ENCODE results near the gene NUFIP1. TPM values are rescaled to one million over a fixed set of nuclear protein-coding genes. Genes with fewer than 3 reads are reported as not detected.

The NUFIP1 gene
- total and polyA plus RNA-seq, 2 donors (not counting 3 experiments of a cell fraction or from before 2014, with no cell fraction given) = 1.4 to 6.9 TPM

GRCh38 chr13:44930280-44930679, 59.0 kb downstream of the NUFIP1 start:
- ChIA-PET CTCF (interaction anchor here (1.8 kb wide), 1 partner anchor 8 kb away, joined by 4 read pairs; no protein-coding TSS in a partner anchor), POLR2A (no interaction called here)
- dilution Hi-C loops (cut with MboI; ENCODE audit: extremely low pct_ligation_motif_present, low sequenced_read_pairs) (no loop called here), intact Hi-C loops (cut with micrococcal nuclease) (loop anchor here (5.0 kb wide), 3 partner anchors 37 to 218 kb away; no protein-coding TSS in a partner anchor)
- Histone ChIP-seq H3K9me3 (replicated peaks; ENCODE audit: control insufficient read depth, insufficient read depth, low read length) (no peaks in the 10 kb centered on the region), H4K20me1 (replicated peaks; ENCODE audit: control insufficient read depth, extremely low read depth, insufficient read depth, low read length) (no peaks in the 10 kb centered on the region), H3K4me1 (ENCODE audit: control insufficient read depth, extremely low read depth, insufficient read depth, low read length) (peaks cover 58% of the 10 kb centered on the region), H2AFZ (ENCODE audit: low read depth, low read length) (peak overlapping the region; percentile 87), H3K79me2 (ENCODE audit: control insufficient read depth, insufficient read depth, low read length) (no peaks in the 10 kb centered on the region), H3K9ac (replicated peaks; ENCODE audit: extremely low read depth, insufficient read depth, low read length) (no peak overlapping the region), H3K27me3 (ENCODE audit: control insufficient read depth in 2 of 2, insufficient read depth in 2 of 2, low read length in 2 of 2) (no peaks in the 10 kb centered on the region), H3K4me2 (ENCODE audit: insufficient read depth, low read length) (no peak overlapping the region), H3K4me3 (replicated peaks in 1 of 3; ENCODE audit: insufficient read depth in 1 of 3, low read depth in 1 of 3, low read length in 3 of 3) (no peak overlapping the region), H3K9me1 (replicated peaks; ENCODE audit: control insufficient read depth, extremely low read depth, insufficient read depth, low read length) (no peaks in the 10 kb centered on the region), H3K36me3 (ENCODE audit: control insufficient read depth in 2 of 2, extremely low read depth in 1 of 2, insufficient read depth in 2 of 2, low read length in 2 of 2) (no peaks in the 10 kb centered on the region), H3K27ac (ENCODE audit: insufficient read depth, low read depth, low read length) (peak overlapping the region; percentile 10)
- BruUV-seq (replicated peaks) = no TSS peak
- FAIRE-seq (no peak), DNase-seq (ENCODE audit: low read depth, low spot score) (no peak)
- TF ChIP-seq MAX (IDR thresholded peaks at IDR 0.05; ENCODE audit: insufficient read depth, insufficient read length) (no peak), GATA2 (IDR thresholded peaks at IDR 0.05; ENCODE audit: insufficient read depth, insufficient read length, low read depth, low read length) (no peak), POLR2A (IDR thresholded peaks at IDR 0.05; ENCODE audit: low read depth, low read length) (no peak), MYC (IDR thresholded peaks at IDR 0.05; ENCODE audit: low read depth, low read length) (no peak), CTCF (IDR thresholded peaks at IDR 0.05; ENCODE audit: extremely low read depth in 1 of 2, insufficient read depth in 1 of 2, low read depth in 1 of 2, low read length in 2 of 2) (no peak), JUN (IDR thresholded peaks at IDR 0.05; ENCODE audit: borderline replicate concordance, insufficient read depth, insufficient read length, low read depth) (no peak), POLR2AphosphoS5 (IDR thresholded peaks at IDR 0.05; ENCODE audit: insufficient read depth, low read depth, low read length) (no peak), EZH2 (IDR thresholded peaks at IDR 0.05; ENCODE audit: borderline replicate concordance, low read depth, low read length, severe bottlenecking) (no peak), FOS (IDR thresholded peaks at IDR 0.05; ENCODE audit: borderline replicate concordance, insufficient read depth, low read length) (no peak)

All from endothelial cell of umbilical vein (primary cell).